MV-4-11 (cell line): ENCODE results near the gene MS4A5.
"Not testable (repeated sequence)": the region's sequence is repeated elsewhere in the genome, so short reads cannot be mapped to it uniquely, and the experiment has no call there.

Experiments
- DNase-seq: peaks from one replicate; lab custom pipeline; 2025; lab: John Stamatoyannopoulos, UW

The MS4A5 gene

GRCh38 chr11:60429272-60429671 is at the start of gene MS4A5:
Gene MS4A5, plus strand, starts transcription at chr11:60429572. Its CDS starts 103 bp downstream, at chr11:60429675.
- no peak for DNase-seq

- peak; percentile 99 for DNase-seq
Measured at GRCh38 chr11:60389279-60389910, 40.0 kb upstream of the MS4A5 start.

- peak; percentile 62 for DNase-seq
Measured at GRCh38 chr11:60390419-60390818, 39.0 kb upstream of the MS4A5 start.

- DNase-seq: no peak
Measured at GRCh38 chr11:60392361-60392760, 37.0 kb upstream of the MS4A5 start.

- no peak for DNase-seq
Measured at GRCh38 chr11:60393016-60393415, 36.4 kb upstream of the MS4A5 start.

GRCh38 chr11:60394666-60395380 is 34.5 kb upstream of the MS4A5 start:
- no peak for DNase-seq

GRCh38 chr11:60396382-60396781 is 33.0 kb upstream of the MS4A5 start, which contains the start of gene MS4A14:
Gene MS4A14, plus strand, starts transcription at chr11:60396459. Its CDS starts 120 bp downstream, at chr11:60396579.
- DNase-seq: peak; percentile 85

- DNase-seq: peak; percentile 96
Measured at GRCh38 chr11:60396799-60397198, 32.6 kb upstream of the MS4A5 start.

- DNase-seq: no peak
Measured at GRCh38 chr11:60420015-60420414, 9.4 kb upstream of the MS4A5 start.

GRCh38 chr11:60422609-60423008 is 6.8 kb upstream of the MS4A5 start:
- DNase-seq: no peak

- peak; percentile 48 for DNase-seq
Measured at GRCh38 chr11:60428517-60428916, 855 bp upstream of the MS4A5 start.

GRCh38 chr11:60431251-60431650 is 1.9 kb downstream of the MS4A5 start:
- no peak for DNase-seq

- peak; percentile 23 for DNase-seq
Measured at GRCh38 chr11:60433401-60433800, 4.0 kb downstream of the MS4A5 start.

GRCh38 chr11:60447070-60447469 is 17.7 kb downstream of the MS4A5 start:
- DNase-seq: no peak

- no peak for DNase-seq
Measured at GRCh38 chr11:60447846-60448245, 18.5 kb downstream of the MS4A5 start.

GRCh38 chr11:60451185-60451584 is 21.8 kb downstream of the MS4A5 start:
- not testable (repeated sequence) for DNase-seq

- no peak for DNase-seq
Measured at GRCh38 chr11:60454212-60454611, 24.8 kb downstream of the MS4A5 start.

GRCh38 chr11:60455531-60456042 is 26.2 kb downstream of the MS4A5 start, which contains the start of gene MS4A1:
Gene MS4A1, plus strand, starts transcription at chr11:60455847. Its CDS starts 6,528 bp downstream, at chr11:60462375.
- no peak for DNase-seq

- DNase-seq: no peak
Measured at GRCh38 chr11:60457576-60457975, 28.2 kb downstream of the MS4A5 start.

- DNase-seq: peak; percentile 10
Measured at GRCh38 chr11:60459345-60459744, 30.0 kb downstream of the MS4A5 start.

GRCh38 chr11:60468829-60469228 is 39.5 kb downstream of the MS4A5 start:
- DNase-seq: no peak

- no peak for DNase-seq
Measured at GRCh38 chr11:60469723-60470122, 40.4 kb downstream of the MS4A5 start.

- peak; percentile 94 for DNase-seq
Measured at GRCh38 chr11:60477035-60477445, 47.7 kb downstream of the MS4A5 start.
